Activated gamma-delta T cell treated with Interleukin-2 at 50 U/mL for 16 hours (primary cell): Measurements from ENCODE around the gene MTX3.

Experiments used
- DNase-seq: peaks from one replicate; pipeline ENCODE4 v3.0.0-alpha.2; 2020

The MTX3 gene

GRCh38 chr5:79976759-79977515 lies 14.1 kb downstream of the MTX3 start:
- no peak for DNase-seq

GRCh38 chr5:79975422-79975821 lies 15.6 kb downstream of the MTX3 start:
- DNase-seq = no peak

- DNase-seq = no peak
These were observed 16.2 kb downstream of the MTX3 start for GRCh38 chr5:79974886-79975285.

GRCh38 chr5:79973996-79974395 lies 17.1 kb downstream of the MTX3 start:
- DNase-seq = no peak

- no peak for DNase-seq
These were observed 17.6 kb downstream of the MTX3 start for GRCh38 chr5:79973511-79973910.

- DNase-seq = no peak
These were observed 19.9 kb downstream of the MTX3 start for GRCh38 chr5:79971156-79971555.

GRCh38 chr5:79966448-79966847 lies 24.6 kb downstream of the MTX3 start:
- no peak for DNase-seq

- DNase-seq = no peak
These were observed 26.9 kb downstream of the MTX3 start for GRCh38 chr5:79964136-79964535.

GRCh38 chr5:79963261-79964061 lies 27.6 kb downstream of the MTX3 start:
- DNase-seq = no peak

- DNase-seq = no peak
These were observed 28.4 kb downstream of the MTX3 start for GRCh38 chr5:79962575-79963222.

GRCh38 chr5:79961716-79962574 lies 29.1 kb downstream of the MTX3 start:
- DNase-seq = no peak

- DNase-seq = no peak
These were observed 31.7 kb downstream of the MTX3 start for GRCh38 chr5:79959407-79959806.

GRCh38 chr5:79955941-79956670 lies 35.0 kb downstream of the MTX3 start:
- DNase-seq = no peak

GRCh38 chr5:79955356-79955895 lies 35.6 kb downstream of the MTX3 start:
- DNase-seq = no peak

- no peak for DNase-seq
These were observed 36.4 kb downstream of the MTX3 start for GRCh38 chr5:79954620-79955019.

- DNase-seq = no peak
These were observed 43.5 kb downstream of the MTX3 start for GRCh38 chr5:79947567-79947966.

- DNase-seq = peak; percentile 21
These were observed 52.6 kb downstream of the MTX3 start for GRCh38 chr5:79938468-79938867.

- no peak for DNase-seq
These were observed 54.3 kb downstream of the MTX3 start for GRCh38 chr5:79936646-79937216.

GRCh38 chr5:79936002-79936645 lies 54.9 kb downstream of the MTX3 start:
- DNase-seq = no peak

GRCh38 chr5:79934681-79935080 lies 56.4 kb downstream of the MTX3 start:
- DNase-seq = no peak
